ENCODE data around the gene LOXHD1.

Gene LOXHD1

DNA sequence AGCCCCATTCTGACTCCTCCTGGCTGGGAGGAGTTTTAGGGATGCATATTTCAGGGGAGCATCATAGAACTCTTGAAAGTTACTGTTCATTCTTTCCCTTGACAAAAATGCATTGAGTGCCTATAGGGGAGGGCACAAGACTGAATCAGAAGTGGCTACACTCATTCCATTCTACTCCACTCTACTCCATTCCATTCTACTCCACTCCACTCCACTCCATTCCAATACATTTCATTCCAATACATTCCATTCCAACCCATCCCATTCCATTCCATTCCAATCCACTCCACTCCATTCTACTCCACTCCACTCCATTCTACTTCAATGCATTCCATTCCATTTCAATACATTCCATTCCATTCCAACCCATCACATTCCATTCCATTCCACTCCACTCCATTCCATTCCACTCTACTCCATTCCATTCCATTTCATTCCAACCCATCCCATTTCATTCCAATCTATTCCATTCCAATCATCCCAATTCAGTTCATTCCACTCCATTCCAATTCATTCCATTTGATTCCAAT is 110.8 kb downstream of the LOXHD1 start:
- no peak for DNase-seq (ENCODE audit: low read depth)

DNA sequence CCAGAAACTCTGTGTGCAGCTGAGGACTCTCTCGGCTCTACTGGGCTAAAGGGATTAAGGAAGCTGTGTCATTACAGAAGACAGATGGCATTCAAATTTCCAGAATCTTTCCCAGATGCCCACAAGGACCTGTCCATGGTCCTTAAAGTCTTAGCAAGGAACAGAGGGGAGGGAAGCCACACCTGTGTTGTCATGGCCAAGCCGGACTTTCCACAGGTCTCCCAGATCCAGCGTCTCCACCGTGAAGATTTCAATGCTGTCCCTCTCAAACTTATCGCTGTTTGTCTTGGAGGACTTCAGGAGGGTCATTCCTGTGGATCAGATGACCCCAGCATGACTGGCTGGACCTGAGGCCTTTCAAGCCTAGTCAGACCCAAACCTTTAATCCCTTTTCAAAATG is 114.5 kb downstream of the LOXHD1 start:
- no peak for DNase-seq (ENCODE audit: low read depth)

DNA sequence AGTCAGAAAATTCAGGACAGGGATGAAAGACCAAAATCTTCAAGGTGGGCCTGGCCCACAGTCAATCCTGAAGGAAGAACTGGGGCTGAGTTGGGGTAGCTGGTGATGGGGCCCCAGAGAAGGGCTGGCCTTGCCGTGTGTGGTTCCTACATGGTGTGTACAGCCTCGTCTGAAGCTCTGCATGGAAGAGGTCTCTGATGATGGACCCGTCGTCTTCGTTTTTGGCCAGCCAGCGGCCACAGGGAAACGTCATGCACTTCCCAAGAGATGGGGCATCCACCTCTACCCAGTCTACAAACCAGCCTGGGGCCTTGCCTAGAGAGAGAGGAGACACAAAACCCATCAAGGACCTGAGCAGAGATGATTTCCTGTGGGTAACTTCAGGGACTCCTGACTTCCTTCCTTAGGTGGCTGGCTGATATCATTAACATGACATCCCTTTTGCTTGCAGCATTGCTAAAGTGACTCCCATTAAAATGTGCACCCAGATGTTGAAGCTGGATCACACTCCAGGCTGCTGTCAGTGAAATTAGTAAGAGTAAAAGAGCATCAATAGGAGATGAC is 115.3 kb downstream of the LOXHD1 start:
- no peak for DNase-seq (ENCODE audit: low read depth)

DNA sequence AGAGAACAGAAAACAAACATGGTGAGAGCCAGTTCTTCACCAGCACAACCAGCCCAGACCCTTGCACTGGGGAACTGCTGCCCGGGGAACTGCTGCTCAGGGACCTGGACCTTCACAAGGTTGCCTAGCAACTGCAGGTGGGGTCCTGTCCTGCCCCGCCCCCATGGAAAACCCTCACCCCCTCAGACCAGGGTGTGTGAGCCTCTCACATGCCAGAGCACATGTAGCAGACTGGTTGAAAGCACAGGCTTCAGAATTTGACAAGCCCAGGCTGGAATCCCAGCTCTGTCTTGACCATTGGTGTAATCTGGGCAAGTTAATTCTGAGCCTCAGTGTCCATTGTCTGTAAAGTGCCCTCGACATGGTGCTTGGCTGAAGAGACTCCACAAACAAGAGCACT is 118.6 kb downstream of the LOXHD1 start:
- DNase-seq (ENCODE audit: low read depth) = no peak

DNA sequence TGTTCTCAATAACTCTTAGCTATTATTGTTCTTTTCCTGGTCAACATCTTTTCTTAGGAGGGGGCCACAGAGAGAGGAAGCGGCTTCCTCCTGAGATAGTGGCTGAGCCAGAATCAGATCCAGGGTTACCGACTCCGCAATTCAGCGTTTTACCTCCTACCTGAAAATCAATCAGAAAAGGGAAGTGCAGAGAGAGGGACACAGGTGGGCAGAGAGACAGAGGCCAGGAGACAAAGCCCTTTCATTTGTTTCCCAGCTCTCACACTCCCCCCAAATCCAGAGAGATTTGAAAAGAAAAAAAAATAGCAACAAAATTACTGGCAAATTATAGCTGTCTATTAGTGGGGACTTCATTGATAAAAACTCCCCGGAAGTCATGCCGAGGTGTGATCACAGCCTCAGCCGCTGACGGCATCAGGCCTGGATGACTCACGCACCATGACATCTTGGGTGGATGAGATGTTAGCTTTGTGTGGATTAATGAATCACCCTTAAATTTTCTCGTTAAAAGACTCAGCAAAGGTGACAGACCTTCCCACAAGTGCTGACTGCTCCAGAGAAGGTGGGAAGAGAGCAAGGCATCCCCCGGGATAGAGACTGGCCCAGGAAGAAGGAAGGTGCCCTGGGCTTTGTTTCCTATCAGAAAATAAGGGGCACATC is 120.7 kb downstream of the LOXHD1 start:
- DNase-seq (ENCODE audit: low read depth) = no peak

DNA sequence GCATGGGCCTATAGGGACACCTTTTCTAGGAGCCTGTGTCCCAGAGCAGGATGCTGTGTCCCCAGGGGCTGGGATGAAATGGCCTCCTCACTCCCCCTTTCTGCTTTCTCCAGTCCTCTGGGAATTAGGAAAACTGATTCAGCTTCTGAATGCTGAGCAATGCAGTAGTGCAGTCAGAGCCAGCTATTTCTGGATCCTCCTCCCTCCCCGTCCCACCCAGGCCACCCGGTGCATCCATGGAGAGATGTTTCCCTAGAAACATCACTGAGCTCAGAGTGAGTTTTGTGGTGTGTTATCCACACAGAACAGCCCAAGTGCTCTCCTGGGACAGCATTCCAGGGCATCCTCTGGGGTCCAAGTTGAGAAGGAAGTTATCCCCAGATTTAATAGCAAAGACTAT is 125.5 kb downstream of the LOXHD1 start:
- no peak for DNase-seq (ENCODE audit: low read depth)

DNA sequence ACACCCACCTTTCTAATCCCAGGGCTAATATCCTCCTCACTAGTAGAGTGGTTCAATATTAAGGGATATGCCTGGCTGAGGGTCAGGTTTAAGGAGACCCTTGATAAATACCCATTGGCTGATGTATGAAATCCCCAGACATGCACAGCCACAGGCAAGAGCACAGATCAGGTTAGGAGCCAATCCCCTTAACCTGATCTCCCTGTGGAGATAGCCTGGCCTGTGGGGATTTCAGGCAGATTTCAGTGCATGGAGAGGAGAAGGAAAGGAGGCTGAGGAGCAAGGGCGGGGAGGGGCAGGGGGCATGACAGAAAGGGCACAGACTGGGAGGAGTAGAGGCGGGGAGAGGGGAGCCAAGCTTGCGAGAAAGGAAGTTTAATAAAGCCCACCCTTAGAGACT is 129.0 kb downstream of the LOXHD1 start:
- DNase-seq (ENCODE audit: low read depth) = no peak

DNA sequence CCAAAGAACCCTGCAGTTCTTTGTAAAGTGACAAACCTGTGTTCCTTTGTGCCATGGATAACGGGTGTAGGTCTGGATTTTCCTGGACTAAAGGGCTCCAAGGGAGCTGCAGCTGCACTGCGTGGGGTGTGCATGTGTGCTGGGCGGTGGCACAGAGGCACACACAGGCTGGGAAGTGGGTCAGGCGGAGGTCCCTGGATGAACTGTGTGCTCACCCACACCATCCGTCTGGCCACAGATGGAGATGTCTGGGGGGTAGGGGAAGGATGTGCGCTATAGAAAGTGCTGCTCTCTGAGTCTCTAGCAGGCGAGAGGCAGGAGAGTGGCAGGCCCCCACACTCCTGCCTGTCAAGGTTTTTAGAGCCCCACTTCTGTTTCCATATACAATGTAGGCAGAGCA is 137.2 kb downstream of the LOXHD1 start:
- DNase-seq (ENCODE audit: low read depth) = no peak

DNA sequence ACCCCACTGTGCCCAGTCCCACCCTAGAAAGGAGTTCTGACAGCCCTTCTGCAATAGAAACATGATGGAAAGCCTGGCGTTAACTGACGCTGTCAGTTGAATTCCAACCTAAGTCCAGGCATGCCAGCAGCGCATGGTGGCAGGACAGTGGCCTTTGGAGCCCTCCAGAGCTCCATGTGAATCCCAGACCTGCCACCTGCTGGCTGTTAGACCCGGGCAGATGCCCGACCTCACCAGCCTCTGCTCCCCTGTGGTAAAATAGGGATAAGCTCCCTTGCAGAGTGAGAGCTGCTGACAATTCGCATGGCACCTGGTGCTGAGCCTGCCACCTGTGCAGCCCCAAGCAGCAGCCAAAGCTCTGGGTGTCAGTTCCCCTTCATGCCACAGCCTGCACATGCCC is 138.6 kb downstream of the LOXHD1 start:
- no peak for DNase-seq (ENCODE audit: low read depth)

DNA sequence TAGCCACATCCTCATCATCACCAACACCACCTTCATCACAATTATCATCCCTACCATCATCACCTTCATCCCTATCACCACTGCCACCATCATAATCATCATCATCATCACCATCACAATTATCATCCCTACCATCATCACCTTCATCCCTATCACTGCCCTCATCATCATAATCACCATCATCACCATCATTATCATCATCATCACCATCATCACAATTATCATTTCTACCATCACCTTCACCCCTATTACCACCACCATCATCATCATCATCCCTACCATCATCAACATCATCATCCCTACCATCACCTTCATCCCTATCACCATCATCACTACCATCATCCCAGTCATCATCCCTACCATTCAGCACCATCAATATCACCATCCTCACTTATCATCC is 140.5 kb downstream of the LOXHD1 start:
- no peak for DNase-seq (ENCODE audit: low read depth)

DNA sequence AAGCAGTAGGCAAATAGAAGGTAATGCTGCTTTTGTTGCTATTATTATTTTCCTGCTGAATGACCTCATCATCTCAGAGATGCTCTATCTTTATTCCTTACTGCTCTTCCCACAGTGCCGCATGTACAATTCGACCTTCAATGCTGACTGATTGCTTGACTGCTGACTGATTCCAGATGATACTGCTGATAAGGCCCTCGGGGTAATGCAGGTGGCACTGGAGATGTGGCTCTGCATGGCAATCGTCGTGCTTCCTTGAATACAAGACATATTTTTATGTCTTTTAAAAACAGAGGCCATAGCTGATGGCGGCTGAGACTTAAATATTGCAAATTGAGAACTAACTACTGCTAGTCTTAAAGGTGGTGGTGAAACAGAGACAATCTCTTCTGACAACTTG is 146.6 kb downstream of the LOXHD1 start:
- no peak for DNase-seq (ENCODE audit: low read depth)

DNA sequence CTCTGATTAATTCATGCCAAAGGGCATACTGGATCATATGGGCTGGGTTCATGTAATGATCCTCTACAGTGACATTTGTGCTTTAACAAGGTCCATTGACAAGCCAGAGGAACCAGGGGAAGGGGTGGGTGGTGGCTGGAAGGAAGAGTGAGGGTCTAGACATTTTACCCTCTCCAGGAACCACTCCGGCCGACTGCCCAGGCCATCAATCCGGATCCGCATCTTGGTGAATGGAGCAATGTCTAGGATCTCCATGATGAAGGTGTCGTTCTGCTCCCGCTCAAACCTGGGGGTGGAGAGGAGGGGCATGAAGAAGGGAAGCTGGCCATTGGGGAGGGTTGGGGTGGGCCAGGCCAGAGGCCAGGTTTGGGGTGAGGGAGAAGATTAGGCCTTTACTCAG is 147.5 kb downstream of the LOXHD1 start:
- no peak for DNase-seq (ENCODE audit: low read depth)

DNA sequence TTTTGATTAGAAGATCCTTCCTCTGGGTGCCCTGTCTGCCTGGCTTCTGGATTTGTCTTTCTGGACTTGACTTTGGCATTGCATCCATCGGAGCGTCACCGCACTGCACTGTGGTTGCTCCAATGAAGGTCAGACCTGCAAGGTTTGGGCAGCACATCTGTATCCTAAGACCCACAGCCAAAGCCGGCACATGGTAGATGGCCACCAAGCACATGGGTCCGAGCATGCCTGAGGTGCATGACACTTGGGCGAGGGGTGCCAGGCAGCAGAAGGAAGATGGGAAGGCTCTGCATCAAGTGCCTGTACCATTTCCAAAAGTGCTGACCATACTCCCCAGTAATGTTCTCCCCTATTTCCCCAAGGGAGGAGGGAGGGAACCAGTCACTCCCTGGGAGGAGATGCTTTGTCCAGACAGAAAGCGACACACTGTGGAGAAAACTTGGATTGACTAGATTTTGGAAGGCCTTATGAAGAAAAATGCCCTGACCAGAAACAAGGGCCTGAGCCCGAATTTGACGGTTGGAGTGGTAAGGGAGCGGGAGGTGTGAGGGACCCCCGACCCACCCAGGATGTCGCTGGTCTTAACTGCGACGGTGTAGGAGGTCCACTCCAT is 149.9 kb downstream of the LOXHD1 start:
- DNase-seq (ENCODE audit: low read depth) = no peak

DNA sequence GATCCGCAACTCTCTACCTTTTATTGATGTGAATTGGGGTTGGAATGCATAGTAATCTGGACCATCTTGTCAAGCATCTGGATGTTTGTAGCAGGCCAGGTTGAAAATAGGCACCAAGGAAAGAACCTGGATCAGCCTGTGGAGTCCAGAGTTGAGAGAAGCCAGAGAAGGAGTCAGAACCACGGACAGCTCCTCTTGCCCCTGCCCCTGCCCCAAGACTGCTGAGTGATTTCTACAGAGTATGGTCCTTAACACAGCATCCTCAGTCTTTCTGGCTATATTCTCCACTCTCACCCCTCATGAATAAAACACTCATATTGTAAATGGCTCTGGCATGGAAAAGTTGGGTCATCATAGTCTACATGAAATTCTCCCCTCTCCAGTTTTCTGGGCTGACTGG is 154.6 kb downstream of the LOXHD1 start:
- no peak for DNase-seq (ENCODE audit: low read depth)

DNA sequence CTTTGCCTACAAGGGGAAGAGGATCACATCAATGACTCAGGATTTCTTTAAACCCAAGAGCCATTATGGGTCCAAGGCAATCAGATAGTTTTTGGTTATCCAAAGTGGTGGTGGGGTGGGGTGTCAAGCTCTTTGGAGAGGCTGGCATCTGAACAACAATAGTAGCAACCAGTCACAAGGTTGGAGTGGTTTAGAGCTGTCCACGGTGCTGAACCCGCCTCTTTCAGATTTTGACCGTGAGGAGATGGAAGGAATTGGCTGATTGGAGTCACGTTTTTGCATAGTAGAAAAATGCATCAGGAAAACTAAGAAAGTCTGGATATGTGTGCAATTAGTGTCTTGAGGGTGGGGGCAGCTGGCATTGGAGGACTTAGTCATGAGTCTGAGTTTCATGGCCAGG is 159.9 kb downstream of the LOXHD1 start:
- DNase-seq (ENCODE audit: low read depth) = no peak

DNA sequence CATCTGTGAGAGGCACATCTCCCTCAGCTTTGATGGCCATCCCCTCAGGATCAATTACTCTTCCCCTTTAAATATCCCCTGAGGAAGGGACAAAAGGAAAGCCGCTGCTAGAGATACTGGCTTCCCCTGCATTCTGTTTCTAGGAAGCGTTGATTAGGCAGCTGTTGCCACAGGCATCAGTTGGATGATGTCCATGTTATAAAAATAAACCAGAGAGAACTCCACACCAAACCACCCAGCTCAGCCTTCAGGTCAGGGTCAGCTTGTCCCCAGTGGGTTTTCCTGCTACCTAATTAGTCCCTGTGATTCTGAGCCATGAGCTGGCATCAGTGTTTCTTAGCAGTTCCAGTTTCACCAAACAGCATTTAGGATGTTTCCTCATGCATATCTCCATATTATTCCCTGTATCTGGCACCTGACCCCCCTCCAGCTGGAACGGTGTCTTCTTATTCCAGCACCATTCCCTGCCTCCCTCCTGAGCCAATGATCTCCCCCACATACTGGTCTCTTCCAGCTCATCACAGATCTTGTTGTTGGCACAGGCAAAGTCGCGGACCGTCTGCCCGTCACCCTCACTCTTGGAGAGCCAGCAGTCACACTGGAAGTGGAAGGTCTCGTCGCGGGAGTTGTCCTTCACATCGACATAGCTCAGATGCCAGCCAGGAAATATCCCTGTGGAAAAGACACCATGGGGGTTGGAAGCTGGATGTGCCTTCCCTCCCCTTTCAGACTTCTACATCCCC is 168.4 kb downstream of the LOXHD1 start:
- DNase-seq (ENCODE audit: low read depth) = no peak

DNA sequence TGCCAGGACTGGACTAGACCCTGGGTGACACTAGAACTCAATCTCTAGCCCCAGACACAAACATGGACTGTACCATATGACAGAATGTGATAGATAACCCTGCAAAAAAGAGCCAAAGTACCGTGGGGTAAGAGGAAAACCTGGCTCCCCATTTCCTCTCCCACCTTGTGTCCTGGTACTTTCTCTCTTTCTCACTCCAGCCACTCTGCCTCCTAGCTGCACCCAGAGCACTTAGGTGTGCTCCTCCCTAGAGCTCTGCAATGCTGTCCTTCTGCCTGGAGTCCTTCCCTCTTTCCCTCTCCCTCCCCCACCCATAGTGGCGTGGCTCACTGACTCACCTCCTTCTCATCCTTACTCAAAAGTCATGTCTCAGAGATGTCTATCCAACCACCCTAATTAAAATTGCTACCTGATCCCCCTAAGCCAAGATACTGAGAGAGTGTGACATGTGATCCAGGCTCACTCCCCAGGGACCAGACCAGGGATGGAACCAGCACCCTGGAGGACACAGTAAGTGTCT is 171.3 kb downstream of the LOXHD1 start:
- DNase-seq (ENCODE audit: low read depth) = no peak

DNA sequence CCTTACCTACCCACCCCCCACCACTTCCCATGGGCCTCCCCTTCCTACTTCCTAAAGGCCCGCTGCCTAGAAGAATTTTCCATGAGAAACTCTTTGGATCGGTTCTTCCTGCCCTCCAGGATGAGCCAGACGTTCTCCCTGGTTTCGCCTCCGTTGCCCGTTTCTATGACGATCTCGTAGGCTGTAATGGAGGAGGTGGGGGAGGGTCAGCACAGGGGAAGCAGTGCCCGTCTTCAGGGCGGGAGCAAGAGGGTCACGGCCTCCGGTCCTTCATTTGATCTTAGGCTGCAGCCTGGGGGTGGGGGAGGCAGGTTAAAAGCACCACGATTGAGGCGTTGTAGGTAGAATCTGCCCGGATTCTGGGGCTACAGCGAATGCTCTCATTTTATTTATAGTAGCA is 172.0 kb downstream of the LOXHD1 start:
- no peak for DNase-seq (ENCODE audit: low read depth)

DNA sequence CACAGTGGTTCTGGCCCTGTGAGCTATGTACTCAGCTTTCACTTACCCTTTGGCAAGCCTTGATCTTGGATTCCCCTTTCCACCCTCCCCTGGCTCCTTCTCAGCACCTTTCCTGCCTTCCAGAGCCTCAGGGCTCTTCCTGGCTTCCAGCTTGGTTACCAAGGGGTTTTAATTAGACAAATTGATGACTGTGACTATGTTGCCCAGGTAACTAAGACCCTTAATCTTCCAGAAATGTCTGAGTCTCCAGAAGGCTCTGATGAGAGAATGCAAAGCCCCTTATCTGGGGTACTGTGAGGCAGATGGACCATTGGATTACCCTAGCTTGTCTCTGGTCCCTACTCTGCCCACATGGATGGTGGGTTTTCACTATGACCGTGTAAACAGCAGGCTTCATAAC is 174.2 kb downstream of the LOXHD1 start:
- DNase-seq (ENCODE audit: low read depth) = no peak

DNA sequence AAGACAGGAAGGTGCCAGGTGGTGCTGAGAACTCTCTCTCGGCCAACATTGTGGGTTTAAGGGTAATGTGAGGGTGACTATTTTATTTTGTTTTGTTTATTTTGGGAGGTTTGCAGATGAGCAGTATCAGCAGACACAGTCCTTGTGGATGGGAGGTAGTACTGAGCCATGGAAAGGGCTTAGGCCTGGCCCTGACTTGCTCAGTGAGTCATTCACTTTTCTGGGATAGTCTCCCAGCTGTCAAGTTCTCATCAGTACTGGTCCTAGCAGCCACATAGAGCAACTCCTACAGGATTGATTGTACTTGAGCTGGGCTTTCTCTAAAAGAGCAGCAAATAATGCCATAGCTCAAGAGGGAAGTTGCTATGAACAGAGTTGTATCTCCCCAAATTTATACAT is 175.2 kb downstream of the LOXHD1 start:
- no peak for DNase-seq (ENCODE audit: low read depth)

DNA sequence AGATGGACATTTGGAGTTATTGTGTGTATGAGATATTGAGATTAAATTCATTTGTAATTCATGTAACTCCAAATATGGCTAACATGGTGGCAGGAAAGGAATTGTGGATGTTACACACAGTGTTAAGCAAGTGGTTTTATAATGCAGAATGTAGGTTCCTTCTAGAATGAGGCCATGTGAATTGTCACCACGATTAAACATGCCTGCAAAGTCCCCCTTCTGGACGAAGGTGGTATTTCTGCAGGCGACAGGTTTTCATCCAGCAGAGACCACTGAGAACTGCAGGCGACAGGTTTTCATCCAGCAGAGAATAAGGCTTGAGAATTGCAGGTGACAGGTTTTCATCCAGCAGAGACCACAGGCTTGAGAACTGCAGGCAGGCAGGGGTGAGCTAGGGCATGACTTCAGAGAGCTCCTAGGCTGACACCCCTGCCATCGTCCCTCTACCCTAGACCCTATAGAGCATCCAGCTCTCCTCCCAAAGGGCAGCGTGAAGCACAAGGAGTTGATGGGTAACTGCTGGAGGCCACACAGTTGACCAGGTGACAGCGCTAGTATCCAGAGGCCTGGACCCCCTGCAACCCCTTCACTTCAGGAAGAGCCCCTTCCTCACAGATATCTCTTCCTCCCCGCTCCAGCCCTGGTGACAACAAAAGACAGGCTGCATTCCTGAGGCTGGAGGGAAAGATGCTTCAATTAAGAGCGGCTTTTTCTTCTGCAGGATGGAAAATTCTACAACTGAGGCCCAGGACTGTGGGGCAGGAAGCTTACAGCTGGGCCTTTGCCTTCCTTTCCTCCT is 175.8 kb downstream of the LOXHD1 start:
- peak; percentile 12 for DNase-seq (ENCODE audit: low read depth)

DNA sequence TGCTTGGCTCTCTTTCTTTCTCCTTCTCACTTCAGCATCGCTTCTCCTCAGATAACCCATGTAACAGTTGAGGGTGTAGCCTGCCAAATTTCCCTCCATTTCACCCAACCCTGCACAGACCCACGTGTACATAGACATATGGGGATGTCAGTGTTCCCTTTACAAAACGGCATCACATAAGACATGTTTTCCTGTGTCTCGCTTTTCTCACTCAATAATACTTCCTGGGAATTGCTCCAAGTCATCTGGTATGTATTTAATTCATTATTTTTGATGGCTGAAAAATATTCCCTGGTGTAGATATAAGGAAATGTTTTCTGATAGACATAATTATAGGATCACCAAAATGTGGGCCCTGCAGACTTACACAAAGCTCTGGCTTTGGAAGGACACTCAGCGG is 176.8 kb downstream of the LOXHD1 start:
- DNase-seq (ENCODE audit: low read depth) = no peak
